ENCODE data around the gene PCNX3. TPM values are rescaled to one million over a fixed set of nuclear protein-coding genes. Genes with fewer than 3 reads are reported as not detected.

PCNX3 gene
- total and polyA plus RNA-seq, 10 of the 15 experiments (the other 5 are each of a cell fraction or from before 2014, with no cell fraction given), result 0.03 to 46.6 (median 8.4) TPM

- peaks cover 18% of the 10 kb centered on the region for H3K79me2 ChIP-seq (ENCODE audit: control insufficient read depth, insufficient read depth, low read length)
- ChIA-PET SMC1A (ENCODE audit: uncharacterized antibody, unreplicated experiment) (interaction anchor here (1.0 kb wide), 1 partner anchor 13 kb away, joined by 3 read pairs; no protein-coding TSS in a partner anchor), RAD21 (ENCODE audit: unreplicated experiment) (no interaction called here), POLR2A (interaction anchor here (0.6 kb wide), 1 partner anchor 47 kb away, joined by 3 read pairs; no protein-coding TSS in a partner anchor), CTCF (interaction anchor here (0.9 to 1.5 kb wide), 2 partner anchors 13 to 19 kb away, joined by 3 read pairs; no protein-coding TSS in a partner anchor)
- intact Hi-C loops (cut with micrococcal nuclease; ENCODE audit: unreplicated experiment) (no loop called here), in situ Hi-C loops (cut with MboI) (no loop called here)
- H3K4me3 ChIP-seq, result no peak overlapping the region
- no peak overlapping the region for H3K9ac ChIP-seq (ENCODE audit: control insufficient read depth, insufficient read depth, low read length)
- no peak overlapping the region for H2AFZ ChIP-seq (ENCODE audit: control insufficient read depth, low read depth, low read length)
- no peaks in the 10 kb centered on the region for H3K27me3 ChIP-seq (replicated peaks in 1 of 2; ENCODE audit: control insufficient read depth in 2 of 2, insufficient read depth in 2 of 2, low read length in 1 of 2)
- no peak for DNase-seq (ENCODE audit: low read depth, low spot score)
- no TSS peak for BruUV-seq (replicated peaks)
- ATAC-seq, result peak; percentile 44
- peaks cover 18 to 32% of the 10 kb centered on the region in 2 experiments; a peak in 3 of 4 replicates for H3K36me3 ChIP-seq (ENCODE audit: control insufficient read depth in 2 of 2, insufficient read depth in 2 of 2, low read length in 1 of 2)
- H3K4me2 ChIP-seq (ENCODE audit: control insufficient read depth, insufficient read depth), result no peak overlapping the region
- H3K9me3 ChIP-seq (replicated peaks; ENCODE audit: control insufficient read depth, insufficient read depth, low read length), result no peaks in the 10 kb centered on the region
- FAIRE-seq, result no peak
- peaks cover 4% of the 10 kb centered on the region for H3K4me1 ChIP-seq (ENCODE audit: control insufficient read depth, insufficient read depth, low read length)
- TF ChIP-seq PAX5 (IDR thresholded peaks at IDR 0.05; ENCODE audit: borderline replicate concordance, low read depth, low read length) (no peak), KDM1A (IDR thresholded peaks at IDR 0.05; ENCODE audit: borderline replicate concordance) (no peak), NR2C2 (IDR thresholded peaks at IDR 0.05; ENCODE audit: borderline replicate concordance, control insufficient read depth, insufficient read length, low read depth) (no peak), ATF2 (IDR thresholded peaks at IDR 0.05; ENCODE audit: low read length) (no peak), HDGF (IDR thresholded peaks at IDR 0.05) (no peak)
- 94% methylated on average over 37 of the region's 67 CpGs for WGBS (ENCODE audit: insufficient coverage, insufficient replicate concordance, low lambda C conversion rate, missing lambda C conversion rate)
- H3K27ac ChIP-seq (ENCODE audit: control insufficient read depth, insufficient read depth), result no peak overlapping the region
- no peaks in the 10 kb centered on the region; the same call in 1 of the 2 replicates for H4K20me1 ChIP-seq (ENCODE audit: control insufficient read depth, insufficient read depth)
Observed at GRCh38 chr11:65606876-65607613, 8.5 kb upstream of the PCNX3 start.
